ENCODE data around the gene C20orf204. TPM values are rescaled to one million over a fixed set of nuclear protein-coding genes. Genes with fewer than 3 reads are reported as not detected.

Gene C20orf204
- total and polyA plus RNA-seq, 10 of the 15 experiments (the other 5 are each of a cell fraction or from before 2014, with no cell fraction given) = 0.24 to 56.0 (median 12.4) TPM

GRCh38 chr20:64048402-64049044 is 12.5 kb downstream of the C20orf204 start:
- POLR2A ChIA-PET = no interaction called here
- BruUV-seq (replicated peaks) = no TSS peak
- peak; percentile 17 for ATAC-seq
- 85% methylated on average over 60 of the region's 101 CpGs for WGBS (ENCODE audit: insufficient coverage, insufficient replicate concordance, low lambda C conversion rate, missing lambda C conversion rate)
- Histone ChIP-seq H3K9me3 (replicated peaks; ENCODE audit: control insufficient read depth, insufficient read depth, low read length) (no peaks in the 10 kb centered on the region), H3K27me3 (replicated peaks in 1 of 2; ENCODE audit: control insufficient read depth in 2 of 2, insufficient read depth in 2 of 2, low read length in 1 of 2) (peaks cover 4 to 14% of the 10 kb centered on the region in 2 experiments; a peak in 3 of 4 replicates), H3K4me1 (ENCODE audit: control insufficient read depth, insufficient read depth, low read length) (no peaks in the 10 kb centered on the region), H3K79me2 (ENCODE audit: control insufficient read depth, insufficient read depth, low read length) (no peaks in the 10 kb centered on the region), H3K27ac (ENCODE audit: control insufficient read depth, insufficient read depth) (no peak overlapping the region), H3K4me3 (no peak overlapping the region), H3K36me3 (ENCODE audit: control insufficient read depth in 2 of 2, insufficient read depth in 2 of 2, low read length in 1 of 2) (no peaks in the 10 kb centered on the region), H3K4me2 (ENCODE audit: control insufficient read depth, insufficient read depth) (0 out of 2 replicates have a peak overlapping the region, but pooled peaks have one; percentile 9), H2AFZ (ENCODE audit: control insufficient read depth, low read depth, low read length) (no peak overlapping the region), H3K9ac (ENCODE audit: control insufficient read depth, insufficient read depth, low read length) (no peak overlapping the region), H4K20me1 (ENCODE audit: control insufficient read depth, insufficient read depth) (no peaks in the 10 kb centered on the region)
- RAD21 ChIA-PET (ENCODE audit: unreplicated experiment) = no interaction called here
- no peak for DNase-seq (ENCODE audit: low read depth, low spot score)
- intact Hi-C loops (cut with micrococcal nuclease; ENCODE audit: unreplicated experiment) (no loop called here), in situ Hi-C loops (cut with MboI) (no loop called here)
- CTCF ChIA-PET = no interaction called here
- no peak for FAIRE-seq
- SMC1A ChIA-PET (ENCODE audit: uncharacterized antibody, unreplicated experiment) = no interaction called here
- no peak for TF ChIP-seq ZNF24 (IDR thresholded peaks at IDR 0.05)
- TF ChIP-seq SUZ12 (IDR thresholded peaks at IDR 0.05; ENCODE audit: unreplicated experiment) = peak; percentile 78
- TF ChIP-seq CUX1 (IDR thresholded peaks at IDR 0.05; ENCODE audit: insufficient replicate concordance, low read depth, low read length) = no peak
- TF ChIP-seq NFYB (IDR thresholded peaks at IDR 0.05; ENCODE audit: insufficient read depth, low read depth, low read length) = no peak
- TF ChIP-seq ETV6 (conservative IDR thresholded peaks at IDR 0.05 in 1 of 2, IDR thresholded peaks at IDR 0.05 in 1 of 2; ENCODE audit: borderline replicate concordance in 1 of 2, low read depth in 1 of 2) = no peak
- no peak for TF ChIP-seq RCOR1 (conservative IDR thresholded peaks at IDR 0.05; ENCODE audit: low read depth, low read length)
- TF ChIP-seq SP1 (IDR thresholded peaks at IDR 0.05; ENCODE audit: low read depth, low read length) = no peak
- no peak for TF ChIP-seq TARDBP (IDR thresholded peaks at IDR 0.05; ENCODE audit: borderline replicate concordance)
- TF ChIP-seq GATAD2B (conservative IDR thresholded peaks at IDR 0.05; ENCODE audit: low read depth) = peak; percentile 75; the same call in 1 of the 2 replicates
- TF ChIP-seq IKZF1 (conservative IDR thresholded peaks at IDR 0.05) = peak; percentile 68
- TF ChIP-seq USF2 (IDR thresholded peaks at IDR 0.05; ENCODE audit: borderline replicate concordance, low read depth, low read length) = no peak
- no peak for TF ChIP-seq POLR2AphosphoS2 (IDR thresholded peaks at IDR 0.05; ENCODE audit: low read depth, low read length)
- TF ChIP-seq FOS (IDR thresholded peaks at IDR 0.05; ENCODE audit: borderline replicate concordance, extremely low read depth, insufficient read length) = no peak
- no peak for TF ChIP-seq IRF4 (IDR thresholded peaks at IDR 0.05; ENCODE audit: low read depth, low read length)
- TF ChIP-seq RAD51 (IDR thresholded peaks at IDR 0.05) = no peak
- no peak for TF ChIP-seq E4F1 (IDR thresholded peaks at IDR 0.05; ENCODE audit: borderline replicate concordance, partially characterized antibody)

Data from GM12878 (cell line).